ENCODE results near the gene SP6.

SP6 gene

DNA sequence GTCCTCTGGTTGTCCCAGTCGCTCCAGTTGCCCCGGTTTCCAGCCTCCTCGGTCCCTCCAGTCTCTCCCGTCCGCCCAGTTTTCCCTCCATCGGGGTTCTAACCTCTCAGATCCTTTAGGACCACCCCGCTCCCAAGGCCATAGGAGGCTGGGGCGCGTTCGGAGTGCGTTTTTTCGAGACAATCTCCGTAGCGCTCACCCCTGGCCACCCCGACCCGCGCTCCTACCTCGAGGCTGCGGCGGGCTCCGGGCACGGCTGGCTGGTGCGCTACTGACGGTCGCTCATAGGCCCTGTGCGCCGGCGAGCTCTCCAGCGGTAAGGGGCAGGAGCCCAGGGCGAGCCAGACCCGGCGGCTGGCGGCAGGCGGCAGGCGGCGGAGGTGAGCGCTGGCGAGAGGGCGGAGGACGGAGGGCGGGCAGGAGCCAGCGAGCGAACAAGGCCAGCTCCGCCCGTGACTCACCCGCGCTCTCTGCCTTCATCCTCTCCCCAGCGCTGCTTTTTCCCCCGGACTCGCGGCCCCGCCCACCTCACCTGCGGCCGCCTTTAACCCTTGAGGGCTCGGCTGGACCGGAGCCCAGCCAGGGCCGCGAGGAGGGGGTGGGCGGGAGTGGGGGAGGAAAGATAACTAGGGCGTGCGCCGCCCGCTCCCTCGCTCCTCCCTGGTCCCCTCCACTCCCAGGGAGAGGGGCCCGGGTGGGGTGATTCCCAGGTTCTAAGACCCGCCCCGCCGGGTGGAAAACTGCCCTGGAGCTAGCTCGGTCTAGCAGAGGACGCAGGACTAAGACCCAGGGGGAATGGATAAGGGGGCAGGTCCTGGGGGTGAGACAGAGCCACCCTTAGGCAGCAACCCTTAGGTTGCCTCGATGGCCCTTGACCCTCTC lies at the start of gene SP6:
Gene SP6, minus strand, starts transcription at position 472 of the 882 bp plus-strand sequence. CDS start 2,734 bp downstream, outside the sequence.
- peak; percentile 81 for DNase-seq

DNA sequence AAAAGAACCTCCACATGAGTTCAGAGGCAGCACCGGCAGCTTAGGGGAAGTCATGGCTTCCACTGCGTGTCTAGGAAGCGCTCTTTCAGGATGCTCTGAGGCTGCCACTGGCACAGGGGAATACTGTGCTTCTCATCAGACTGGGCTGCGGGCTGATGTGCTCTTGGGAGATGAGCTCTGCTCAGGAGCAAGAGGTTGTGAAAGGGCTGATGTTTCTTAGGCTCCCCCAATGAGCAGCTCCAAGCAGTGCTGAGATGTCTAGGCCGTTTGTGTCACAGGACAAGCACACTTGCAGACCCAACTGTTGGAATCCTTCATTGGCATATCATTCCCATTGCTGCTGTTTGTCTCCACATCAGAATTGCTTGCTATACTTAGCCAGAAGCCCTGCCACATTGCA lies 48.7 kb upstream of the SP6 start:
- DNase-seq = no peak

DNA sequence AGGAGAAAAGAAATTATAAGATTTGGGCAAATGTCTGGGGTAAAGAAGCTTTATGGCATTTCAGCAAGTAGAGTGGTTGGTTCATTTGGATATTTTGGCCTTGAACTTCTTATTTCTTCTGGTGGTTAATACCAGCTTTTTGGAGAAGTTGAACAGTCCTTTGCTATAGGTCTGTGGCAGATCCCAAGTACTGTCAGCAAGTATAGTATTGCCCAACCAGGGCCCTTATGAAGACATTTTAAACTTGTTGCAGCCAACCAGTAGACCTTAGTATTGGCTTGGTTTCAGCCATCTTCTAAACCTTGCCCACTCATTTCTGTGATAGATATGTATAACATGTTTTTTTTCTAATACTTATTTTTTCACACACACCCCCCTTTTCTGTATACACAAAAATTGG lies 47.3 kb upstream of the SP6 start:
- DNase-seq = no peak

DNA sequence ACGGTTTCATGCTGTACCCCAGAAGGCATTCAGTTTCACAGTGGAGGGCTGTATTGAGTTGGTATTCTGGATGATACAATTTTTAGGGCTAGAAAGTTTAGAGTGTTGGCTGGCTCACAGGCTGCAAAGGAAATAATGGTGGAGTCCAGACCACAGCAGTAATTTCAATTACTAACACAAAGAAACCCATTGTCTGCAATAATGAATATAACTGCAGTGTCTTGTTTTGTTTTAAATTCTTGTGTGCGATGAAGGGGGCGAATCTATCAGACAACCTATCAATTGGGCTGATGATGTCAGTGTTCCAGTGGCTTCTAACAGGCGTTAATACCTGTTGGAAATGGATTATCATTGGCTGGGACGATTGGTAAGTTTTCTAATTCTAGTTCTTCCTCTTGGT lies 46.6 kb upstream of the SP6 start:
- DNase-seq = no peak

DNA sequence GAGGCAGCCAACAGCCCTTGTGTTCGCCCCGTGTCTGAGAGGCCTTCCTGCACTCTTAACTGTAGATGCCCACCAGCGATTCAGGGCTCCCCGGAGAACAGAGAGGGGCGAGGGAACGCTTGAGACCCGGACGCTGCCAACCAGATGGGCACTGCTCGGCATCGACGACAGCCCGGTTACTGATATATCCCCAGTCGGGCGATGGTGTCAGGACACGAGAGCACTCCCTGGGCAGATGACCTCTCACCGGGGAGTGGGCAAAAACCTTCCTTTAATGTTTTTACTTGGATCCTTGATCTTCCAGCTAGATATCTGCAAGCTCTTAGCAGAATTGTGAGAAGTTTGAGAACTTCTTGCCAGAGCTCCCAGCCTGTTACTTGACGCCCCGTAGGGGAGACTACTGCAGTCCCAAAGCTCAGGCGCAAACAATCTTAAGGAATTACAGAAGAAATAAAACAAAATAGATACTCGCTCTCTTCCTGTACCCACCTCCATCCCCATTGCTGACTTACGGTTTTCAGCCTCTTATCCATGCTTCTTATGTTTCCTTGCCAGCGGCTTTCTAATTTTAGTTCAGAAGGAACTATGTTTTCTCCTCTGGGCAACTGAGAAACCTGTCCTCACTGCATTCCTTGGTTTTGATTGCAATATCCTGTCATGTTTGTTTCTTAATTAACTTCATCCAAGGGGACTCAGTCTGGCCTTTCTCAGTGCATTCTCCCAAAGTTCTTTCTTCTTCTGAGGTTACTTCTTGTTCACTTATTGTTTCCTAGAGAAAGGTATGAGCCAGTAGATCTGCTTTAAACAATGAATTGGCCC lies 45.9 kb upstream of the SP6 start:
- DNase-seq = no peak

DNA sequence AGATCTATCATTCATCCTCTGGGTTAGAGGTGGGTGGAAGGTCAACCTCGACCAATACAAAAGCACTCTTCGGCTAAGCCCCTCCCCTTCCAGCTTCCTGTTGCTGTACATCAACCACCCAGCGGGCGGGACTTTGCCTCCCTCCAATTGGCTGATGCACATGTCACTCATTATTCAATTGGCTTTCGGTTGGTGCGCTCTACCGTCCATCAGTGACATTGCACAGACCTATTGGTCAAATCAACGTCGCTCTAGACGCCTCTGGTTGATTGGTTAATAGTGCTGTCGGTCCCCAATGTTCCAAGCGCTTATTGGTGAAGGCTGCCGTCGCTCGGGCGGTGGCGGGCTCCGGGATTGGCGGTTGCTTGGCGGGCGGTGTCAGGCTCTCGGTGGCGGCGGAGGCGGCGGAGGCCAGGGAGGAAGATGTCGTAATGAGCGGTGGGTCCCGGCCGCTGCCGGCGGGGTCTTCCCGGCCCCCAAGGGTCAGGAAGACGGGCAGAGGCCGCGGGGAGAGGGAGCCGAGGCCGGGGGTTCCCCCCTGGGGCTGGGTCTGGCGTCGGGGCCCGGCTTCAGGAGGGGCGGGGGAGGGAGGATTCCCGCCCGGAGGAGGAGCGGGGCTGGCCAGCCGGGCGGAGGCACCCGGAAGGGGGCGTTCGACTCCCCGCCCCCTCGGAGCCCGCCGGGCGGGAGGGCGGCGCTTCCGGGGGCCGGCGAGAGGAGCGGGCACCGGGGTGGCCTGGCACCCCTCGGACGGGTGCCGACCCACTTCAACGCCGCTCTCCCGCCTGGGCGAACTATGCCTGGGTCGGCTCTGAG lies 45.1 kb upstream of the SP6 start, which contains the start of gene SP2:
Gene SP2, plus strand, starts transcription at position 381 of the 816 bp plus-strand sequence. Its CDS starts 51 bp downstream, at position 432.
- DNase-seq = peak; percentile 100

DNA sequence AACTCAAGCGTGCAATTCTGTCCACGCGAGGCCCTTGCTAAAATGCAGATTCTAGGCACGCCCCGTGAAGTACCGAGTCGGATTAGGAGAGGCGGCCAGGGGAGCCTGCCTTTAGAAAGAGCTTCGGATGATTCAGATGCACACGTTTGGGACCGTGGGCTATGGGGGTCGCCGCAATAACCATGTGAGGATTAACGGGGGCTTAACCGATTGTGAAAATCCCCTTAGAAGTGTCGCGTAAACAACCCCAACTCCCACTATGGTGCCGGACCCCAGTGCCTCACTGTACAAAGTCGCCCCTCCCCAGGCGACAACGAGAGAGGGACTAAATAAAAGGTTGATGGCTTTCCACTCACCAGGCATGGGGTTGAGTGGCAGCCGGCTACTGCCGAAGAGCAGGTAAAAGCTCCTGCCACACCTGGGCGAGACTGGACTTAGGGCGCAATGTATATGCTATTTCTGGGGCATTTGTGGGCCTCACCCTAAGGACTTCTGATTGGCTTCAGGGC lies 44.4 kb upstream of the SP6 start:
- DNase-seq = no peak

DNA sequence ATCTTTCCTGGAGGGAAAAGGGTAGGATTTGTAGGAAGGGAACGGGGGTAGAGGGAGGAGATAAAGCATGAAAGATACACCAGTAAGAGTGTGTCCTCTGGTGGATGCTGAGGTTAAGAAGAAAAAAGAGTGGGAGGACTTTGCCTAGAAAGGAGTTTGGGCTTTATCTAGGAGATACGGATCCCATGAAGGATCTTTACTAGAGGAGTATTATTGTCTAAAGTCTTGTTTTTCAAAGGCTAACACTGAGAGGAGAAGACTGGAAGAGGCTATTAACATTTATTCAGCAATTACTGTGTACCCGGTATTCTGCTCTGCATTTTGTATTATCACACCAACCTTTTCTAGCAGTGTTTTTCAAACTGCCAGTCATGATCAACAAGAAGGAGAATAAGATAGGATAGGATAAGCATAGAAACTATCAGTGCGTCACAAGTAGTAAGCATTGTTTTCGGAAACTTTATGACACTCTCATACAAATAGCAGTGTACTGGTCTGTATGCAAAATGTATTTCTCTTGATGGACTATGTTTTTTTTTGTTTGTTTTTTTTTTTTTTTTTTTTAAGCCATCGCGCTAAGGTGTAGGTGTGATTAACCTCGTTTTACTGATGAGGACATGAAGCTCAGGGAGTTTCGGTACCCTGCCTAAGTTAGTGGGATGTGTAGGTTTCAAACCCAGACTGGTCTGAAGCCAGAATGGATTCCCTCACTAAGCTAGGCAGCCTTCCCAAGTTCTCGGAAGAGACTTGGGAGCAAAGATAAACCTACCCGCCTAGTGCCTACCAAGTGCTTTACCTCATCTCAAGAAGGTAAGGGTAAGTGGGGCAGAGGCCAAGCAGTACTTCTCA lies 43.8 kb upstream of the SP6 start:
- DNase-seq = peak; percentile 8

DNA sequence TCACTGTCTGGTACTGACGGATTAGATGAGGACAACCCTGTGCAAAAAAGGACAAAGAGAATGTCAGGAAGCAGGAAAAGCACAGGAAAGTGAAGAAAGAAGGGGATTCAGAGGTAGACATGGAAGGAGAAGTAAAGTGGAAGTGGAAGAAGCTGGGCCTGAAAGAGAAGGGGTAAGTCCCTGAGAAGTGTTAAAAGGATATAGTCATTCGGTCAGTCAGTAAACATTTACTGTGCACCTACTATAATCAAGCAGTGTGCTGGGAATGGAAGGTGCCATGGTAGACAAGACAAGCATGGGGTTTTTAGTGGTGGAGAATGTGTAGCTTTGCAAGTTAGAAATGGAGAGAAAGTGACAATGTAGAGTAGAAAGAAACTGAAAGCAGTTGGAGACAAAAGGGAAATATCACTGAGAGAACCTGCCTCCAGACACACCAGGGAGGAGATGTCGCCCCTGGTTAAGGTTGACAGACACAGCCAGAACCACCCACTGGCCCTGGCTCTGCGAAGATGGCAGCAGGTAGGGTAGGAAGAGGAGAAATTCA lies 40.7 kb upstream of the SP6 start:
- no peak for DNase-seq

DNA sequence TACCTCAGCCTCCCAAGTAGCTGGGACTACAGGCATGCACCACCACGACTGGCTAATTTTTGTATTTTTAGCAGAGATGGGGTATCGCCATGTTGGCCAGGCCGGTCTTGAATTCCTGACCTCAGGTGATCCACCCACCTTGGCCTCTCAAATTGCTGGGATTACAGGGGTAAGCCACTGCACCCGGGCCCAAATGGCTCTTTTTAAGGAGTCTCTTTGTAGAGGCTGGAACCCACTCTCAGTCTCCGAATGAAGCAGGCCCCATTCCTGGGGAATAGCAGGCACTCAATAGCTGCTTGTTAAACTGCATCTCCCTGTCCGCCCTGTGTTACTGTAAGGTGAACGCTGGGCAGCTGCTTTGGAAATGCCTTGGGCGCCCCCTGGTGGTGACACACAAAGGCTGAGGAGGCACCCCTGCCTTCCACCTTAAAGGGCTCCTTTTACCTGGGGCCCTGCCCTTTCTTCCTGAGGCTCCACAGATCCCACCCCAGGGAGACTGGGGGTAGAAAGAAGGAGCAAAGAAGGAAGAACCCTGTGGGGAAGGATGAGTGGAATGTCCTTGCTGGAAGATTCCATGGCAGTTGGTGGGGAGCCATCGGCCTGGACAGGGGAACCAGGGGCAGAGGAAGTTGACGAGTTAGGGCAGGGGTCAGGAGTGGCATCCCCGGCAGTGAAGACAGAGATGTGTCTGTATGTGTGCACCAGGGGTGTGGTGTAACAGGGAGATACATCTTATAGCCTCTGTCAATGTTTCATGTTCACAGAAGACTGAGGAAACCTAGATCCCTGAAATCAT lies 39.0 kb upstream of the SP6 start:
- peak; percentile 77 for DNase-seq

DNA sequence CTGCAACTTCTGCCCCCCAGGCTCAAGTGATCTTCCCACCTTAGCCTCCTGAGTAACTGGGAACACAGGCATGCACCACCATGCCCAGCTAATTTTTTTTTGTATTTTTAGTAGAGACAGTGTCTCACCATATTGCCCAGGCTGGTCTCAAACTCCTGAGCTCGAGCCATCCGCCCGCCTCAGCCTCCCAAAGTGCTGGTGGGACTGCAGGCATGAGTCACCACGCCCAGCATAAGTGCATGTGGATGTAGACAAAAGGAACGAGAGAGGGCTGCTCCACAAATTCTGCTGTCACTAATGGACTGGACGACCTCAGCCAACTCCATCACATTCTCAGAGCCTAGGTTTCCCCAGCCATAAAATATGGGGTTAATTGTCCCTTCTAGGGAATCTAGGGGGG lies 37.3 kb upstream of the SP6 start:
- no peak for DNase-seq

DNA sequence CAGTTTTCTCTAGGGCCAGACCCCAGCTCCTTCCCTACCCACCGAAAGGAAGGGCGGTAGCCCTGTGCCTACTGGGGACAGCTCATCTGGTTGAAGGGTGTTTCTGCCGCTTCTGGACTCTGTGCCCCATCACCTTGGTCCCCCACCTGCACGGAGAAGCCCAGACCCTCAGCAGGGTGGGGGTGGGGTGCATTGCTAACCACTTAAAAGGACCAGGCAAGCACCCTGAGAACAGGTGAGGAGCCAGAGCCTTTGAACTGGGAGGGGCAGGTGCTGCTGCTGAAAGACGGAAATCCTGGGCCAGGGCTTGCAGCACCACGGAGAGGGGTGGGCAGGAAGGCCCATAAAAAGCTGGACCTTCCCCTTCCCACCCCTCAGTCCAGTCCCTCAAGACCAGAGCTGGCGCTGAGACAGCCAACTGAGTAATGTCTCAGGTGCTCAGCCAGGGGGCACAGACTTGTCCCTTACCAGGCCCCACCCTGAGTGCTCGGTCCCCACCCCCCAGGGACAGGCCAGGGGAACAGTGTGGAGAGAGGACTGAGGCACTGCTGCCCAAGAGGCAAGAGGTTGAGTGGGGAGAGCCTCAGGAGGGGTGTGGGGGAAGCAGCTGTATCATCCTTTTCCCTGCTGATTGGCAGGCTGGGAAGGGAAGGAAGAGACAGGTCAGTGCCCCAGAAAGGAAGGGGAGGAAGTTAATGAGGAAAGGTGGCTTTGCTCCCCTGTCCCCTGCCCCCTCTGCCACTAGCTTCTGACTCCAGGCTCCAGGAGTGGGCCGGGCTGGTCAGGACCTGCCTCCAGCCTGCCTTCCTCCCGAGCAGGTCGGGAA lies 34.2 kb upstream of the SP6 start:
- no peak for DNase-seq

DNA sequence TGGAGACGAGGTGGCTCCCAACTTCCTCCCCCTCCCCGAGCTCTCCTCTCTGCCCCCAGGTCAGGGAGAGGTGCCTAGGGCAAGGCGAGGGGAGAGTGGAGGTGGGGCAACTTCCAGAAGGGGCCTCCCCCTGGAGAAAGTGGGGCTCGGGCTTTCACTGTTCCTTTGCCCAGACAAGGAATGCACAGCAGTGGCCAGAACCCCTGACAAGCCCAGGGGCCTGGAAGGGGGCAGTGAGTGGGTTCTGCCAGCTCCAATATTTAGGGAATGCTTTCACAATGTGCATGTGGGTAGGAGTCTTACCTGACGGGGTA lies 33.4 kb upstream of the SP6 start:
- DNase-seq = no peak

DNA sequence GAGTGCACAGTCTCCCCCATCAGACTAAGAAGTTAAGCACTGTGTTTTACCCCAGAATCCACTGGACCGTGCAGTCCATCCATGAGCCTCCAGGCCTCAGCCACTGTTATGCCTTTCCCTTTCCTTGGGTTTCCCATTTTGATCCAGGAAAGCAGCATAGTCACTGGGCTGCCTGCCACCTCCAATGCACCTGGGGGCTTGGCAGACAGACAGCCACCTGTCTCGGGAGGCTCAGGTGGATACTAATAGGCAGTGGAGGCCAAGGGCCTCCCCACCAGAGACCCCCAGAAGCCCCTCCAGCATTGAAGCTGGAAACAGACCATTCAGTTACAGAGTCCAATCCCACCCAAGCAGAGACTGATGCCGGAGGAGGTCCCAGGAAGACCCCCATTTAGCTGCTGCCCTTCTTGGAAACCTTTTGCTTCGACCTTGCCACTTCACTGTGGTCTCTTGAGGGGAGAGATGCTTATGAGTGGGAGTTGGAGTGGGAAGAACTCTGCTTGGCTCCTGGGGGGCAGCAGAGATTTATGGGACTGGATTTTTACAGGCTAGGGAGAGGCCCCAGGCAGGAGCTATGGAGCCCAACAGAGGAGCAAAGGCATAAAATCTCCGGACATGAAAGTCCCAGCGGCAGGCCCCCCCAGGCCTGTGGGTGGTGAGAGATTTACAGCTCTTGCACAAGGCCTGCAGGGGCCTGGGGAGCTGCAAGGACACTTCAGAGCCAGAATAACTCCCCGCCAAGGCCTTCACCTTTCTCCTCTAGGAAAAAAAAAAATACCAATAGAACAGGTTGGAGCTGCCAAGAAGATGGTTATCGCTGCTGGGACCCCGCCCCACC lies 32.8 kb upstream of the SP6 start:
- peak; percentile 75 for DNase-seq

DNA sequence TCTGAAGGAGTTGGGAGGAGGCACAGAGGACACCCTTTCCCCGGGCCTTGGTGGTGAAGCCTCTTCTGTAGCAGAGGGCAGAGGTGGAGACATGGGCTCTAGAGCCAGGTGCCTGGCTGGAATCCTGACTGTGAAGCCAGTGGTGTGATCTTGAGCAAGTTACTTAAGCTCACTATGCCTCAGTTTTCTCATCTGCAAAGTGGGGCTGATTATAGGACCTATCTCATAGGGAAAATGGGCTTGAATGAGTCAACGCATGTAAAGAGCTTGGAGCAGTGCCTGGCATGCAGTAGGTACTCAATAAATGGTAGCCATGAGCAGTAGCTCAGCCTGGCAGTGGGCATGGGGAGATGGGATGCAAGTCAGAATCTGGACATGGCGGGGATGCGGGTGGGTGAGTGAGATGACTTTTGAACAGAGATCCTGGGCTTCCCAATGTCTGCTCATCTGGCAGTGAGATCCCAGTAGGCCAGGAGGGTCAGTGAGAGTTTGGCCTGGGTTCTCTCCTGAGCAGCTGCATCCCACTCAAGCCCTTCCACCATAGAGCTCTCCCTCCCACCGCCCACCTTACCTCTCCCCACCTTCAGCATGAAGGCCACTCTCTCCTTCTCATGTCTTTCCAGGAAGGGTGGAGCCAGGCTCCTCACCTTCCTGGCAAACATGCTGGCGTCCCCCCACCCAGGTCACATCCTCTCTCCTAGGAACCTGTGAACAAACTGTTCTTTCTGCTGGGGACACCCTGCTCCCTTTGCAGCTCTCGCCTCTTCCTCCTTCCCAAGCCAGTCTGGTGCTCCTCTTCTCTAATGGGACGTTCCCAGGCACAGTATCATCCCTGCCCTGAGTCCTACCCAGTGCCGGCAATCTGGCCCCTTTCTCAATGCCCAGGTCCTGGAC lies 32.0 kb upstream of the SP6 start:
- DNase-seq = no peak

DNA sequence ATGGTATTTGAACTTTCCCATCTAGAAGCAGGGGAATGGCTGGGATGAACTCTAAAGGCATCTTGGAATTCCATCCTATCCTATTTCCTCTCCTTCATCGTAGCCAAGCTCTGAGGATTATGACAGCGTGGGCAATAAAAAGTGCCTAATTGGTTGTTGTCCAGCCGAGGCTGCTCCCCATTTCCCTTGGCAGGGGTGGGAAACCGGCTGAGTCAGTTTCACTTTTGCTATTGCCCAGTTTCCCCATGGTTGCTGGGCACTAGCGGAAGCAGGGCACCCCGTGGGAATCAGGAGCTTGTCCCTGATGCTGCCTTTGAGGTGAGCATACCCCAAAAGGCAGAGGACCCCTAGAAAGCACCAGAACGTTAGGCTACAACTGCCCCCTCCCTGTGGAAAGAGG lies 31.3 kb upstream of the SP6 start:
- no peak for DNase-seq

DNA sequence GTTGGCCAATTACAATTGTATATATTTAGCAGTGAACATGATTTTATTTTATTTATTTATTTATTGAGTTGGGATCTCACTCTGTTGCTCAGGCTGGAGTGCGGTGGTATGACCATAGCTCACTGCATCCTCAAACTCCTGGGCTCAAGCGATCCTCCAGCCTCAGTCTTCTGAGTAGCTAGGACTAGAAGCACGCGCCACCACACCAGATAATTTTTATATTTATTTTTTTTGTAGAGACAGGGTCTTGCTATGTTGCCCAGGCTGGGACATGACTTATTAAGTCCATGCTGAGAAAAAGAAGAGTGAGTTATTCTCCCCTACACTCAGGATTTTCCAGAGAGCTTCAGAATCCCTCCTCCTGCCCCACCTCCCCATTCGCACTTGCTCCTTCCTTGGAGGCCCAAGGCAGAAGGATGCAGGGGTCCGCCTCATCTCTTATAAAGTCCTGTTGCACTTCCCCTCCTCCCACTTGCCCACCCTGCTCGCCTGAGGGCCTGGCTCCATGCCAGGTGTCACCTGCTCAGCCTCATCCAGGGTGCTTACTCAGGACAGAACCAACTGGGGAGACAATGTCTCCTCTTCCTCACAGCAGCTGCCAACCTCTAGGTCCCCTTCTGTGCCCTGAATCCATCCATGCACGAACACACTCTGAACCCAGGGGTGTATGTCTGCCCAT lies 29.0 kb upstream of the SP6 start:
- DNase-seq = no peak

Data from NCI-H1105 treated with DMSO at 0.1 percent for 48 hours (cell line).